DMS114 treated with DMSO at 0.1 percent for 48 hours (cell line): ENCODE results near the gene WSCD2.

Source experiments
- DNase-seq: peaks from one replicate; lab custom pipeline; 2025; ENCODE audit not compliant: unreplicated experiment; lab: John Stamatoyannopoulos, UW

Gene WSCD2

DNA sequence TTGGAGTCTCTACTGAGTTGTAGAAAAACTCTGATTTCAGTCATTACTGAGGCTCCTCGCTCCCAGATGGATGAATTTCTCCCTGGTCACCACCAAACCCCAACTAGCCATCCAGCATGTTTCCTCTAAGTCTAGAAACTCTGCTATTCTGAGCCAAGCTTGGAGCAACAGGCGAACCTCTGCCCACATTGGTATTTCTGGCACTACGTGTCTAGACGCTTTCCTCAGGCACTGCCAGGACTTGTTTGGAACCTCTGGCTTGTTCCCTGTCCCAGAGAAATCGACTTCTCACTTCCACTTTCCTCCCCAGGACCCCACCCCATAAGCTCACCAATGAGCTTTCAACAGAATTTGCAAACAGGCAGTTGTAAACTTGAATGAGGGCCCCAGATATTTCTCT is 27.6 kb downstream of the WSCD2 start:
- no peak for DNase-seq

DNA sequence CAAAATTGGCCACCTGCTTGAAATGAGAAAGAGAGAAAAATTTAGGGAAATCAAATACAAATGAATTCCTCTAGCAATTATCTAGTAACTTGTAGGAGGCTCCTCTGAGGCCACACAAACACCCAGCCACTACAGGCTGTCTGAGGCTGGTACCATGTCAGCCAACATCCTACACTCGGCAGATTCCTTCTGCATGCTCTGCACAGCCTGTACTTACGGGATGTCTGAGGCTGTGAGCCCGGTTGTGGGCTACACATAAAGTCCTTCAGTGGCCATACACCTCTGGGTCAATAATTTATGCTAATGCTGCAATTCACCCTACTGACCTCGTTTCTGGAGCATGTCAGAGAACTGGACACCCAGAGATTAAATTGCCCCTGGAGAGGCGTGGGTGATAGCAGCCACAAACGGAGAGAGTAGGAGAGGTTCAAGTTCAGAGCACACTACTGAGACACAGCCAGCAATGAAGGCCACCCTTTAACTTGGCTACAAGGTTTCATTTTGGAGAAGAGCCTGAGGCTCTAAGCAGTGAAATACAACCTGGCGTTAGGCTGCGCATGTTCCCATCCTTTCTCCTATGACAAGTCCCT is 28.9 kb downstream of the WSCD2 start:
- DNase-seq, result no peak

DNA sequence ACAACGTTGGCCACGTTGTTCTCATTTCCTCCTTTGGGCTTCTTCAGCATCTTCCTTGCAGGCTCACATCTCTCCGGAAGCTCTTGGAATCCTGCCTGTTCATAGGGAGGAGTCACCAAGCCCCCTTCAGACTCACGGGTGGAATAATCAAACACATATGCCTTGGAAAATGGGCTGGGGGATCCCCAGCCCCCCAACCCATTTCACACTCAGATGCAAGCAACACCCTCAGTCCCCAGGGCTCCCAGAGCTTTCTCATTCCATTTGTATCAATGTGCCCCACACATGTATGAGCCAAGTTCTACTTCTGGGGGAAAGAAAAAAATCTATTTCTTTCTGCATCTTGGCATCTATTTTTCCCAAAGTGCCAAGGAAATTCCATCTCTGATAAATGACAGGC is 33.1 kb downstream of the WSCD2 start:
- no peak for DNase-seq

- no peak for DNase-seq
Measured at GRCh38 chr12:108166505-108166904, 37.4 kb downstream of the WSCD2 start.

DNA sequence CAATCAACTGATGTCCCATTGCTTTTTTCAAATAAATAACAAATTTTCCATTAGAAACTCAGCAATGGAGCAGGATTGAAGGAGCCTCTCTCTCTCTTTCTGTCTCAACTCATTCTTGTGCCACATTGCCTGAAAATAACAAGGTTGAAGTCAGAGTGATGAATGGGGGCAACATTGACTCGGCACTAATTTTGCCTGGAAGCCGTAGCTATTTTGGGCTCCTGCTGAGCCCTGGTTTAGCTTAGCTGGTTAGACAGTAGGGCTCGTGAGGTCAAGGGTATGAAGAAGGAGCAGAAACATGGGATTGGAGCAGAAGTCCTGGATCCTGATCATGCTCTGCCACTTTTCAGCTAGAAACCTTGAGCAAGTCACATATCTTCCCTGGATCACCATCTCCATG is 38.9 kb downstream of the WSCD2 start:
- DNase-seq, result no peak

DNA sequence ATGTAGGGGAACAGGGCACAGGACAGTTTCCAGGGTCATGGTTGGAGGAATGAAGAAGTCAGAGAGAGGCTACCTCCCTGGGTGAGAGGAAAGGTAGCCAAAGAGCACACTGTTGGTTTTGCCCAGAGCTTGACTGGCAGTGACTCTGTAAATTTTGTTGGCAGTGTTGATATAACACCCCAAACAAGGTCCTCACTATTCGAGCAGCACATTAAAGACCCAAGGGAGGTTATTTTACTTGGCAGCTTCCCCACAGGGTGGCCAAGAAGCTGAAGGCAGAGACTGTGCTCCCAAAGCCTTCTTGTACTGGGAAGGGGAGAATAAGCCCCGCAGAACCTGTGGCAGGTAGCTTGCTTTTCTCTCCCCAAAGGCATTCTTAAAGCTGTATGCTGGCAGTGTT is 40.6 kb downstream of the WSCD2 start:
- DNase-seq, result no peak

- no peak for DNase-seq
Measured at GRCh38 chr12:108170164-108170563, 41.1 kb downstream of the WSCD2 start.

GRCh38 chr12:108172033-108172432 is 42.9 kb downstream of the WSCD2 start:
- no peak for DNase-seq

DNA sequence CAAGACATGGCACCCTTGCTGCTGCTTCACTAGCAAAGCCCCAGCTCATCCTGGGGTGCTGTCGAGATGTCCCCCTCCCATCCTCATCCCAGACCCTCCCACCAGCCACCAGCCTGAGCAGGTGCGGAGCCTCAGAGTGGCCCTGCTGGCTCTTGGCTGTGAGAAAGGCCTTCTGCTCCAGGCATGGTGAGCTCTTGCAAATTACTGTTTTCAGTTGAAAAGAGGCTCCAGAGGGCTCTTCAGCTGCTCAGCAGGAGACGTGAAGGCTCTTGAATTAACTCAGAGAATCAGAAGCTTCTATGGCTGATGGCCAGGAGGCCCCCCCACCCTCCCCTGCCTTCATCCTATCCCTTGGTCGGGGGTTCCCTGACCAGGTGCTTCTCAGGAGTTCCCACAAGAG is 44.1 kb downstream of the WSCD2 start:
- no peak for DNase-seq

GRCh38 chr12:108173892-108174291 is 44.8 kb downstream of the WSCD2 start:
- DNase-seq, result no peak

DNA sequence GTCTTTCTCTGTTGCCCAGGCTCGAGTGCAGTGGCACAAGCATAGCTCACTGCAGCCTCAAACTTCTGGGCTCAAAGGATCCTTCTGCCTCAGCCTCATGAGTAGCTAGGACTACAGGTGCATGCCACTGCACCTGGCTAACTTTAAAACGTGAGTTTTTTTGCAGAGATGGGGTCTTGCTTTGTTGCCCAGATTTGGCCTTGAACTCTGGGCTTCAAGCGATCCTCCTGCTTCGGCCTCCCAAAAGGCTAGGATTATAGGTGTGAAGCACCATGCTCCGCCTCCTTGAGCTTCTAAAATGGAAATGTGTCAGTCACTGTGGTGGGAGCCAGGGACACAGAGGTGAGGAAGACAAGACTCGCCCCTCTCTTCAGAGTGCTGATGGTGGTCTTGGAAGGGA is 45.6 kb downstream of the WSCD2 start:
- DNase-seq, result no peak

GRCh38 chr12:108175310-108175709 is 46.2 kb downstream of the WSCD2 start:
- no peak for DNase-seq

DNA sequence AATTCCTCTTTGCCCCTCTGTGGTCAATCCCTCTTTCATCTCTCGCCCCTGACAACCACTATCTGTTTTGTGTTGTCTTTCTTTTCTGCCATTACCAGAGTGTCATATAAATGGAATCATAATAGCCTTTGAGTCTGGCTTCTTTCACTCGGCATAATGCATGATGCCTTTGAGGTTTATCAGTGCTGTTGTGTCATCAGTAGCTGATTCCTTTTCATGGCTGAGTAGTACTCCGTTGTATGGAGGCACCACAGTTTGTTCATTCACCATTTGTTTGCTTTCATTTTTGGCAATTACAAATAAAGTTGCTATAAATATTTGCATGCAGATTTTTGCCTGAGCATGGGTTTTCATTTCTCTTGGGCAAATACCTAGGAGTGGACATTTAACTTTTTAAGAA is 47.2 kb downstream of the WSCD2 start:
- DNase-seq, result no peak

DNA sequence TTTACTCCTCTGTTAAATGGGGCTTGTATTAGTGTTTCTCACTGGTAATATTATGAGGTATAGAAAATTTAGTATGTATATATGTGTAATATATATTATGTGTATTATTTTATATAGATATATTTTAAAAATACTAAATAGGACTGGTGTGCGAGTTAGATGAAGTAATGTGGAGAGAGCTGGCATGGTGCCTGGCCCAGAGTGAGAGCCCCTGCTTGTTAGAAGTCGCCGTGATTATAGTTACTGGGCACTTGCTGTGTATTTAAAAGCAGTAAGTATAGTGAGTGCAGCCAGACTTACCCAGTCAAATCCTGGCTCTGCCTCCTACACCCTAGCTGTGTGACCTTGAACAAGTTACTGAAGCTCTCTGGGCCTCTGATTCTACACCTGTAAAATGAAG is 48.0 kb downstream of the WSCD2 start:
- DNase-seq, result no peak

- DNase-seq, result no peak
Measured at GRCh38 chr12:108179305-108179704, 50.2 kb downstream of the WSCD2 start.

DNA sequence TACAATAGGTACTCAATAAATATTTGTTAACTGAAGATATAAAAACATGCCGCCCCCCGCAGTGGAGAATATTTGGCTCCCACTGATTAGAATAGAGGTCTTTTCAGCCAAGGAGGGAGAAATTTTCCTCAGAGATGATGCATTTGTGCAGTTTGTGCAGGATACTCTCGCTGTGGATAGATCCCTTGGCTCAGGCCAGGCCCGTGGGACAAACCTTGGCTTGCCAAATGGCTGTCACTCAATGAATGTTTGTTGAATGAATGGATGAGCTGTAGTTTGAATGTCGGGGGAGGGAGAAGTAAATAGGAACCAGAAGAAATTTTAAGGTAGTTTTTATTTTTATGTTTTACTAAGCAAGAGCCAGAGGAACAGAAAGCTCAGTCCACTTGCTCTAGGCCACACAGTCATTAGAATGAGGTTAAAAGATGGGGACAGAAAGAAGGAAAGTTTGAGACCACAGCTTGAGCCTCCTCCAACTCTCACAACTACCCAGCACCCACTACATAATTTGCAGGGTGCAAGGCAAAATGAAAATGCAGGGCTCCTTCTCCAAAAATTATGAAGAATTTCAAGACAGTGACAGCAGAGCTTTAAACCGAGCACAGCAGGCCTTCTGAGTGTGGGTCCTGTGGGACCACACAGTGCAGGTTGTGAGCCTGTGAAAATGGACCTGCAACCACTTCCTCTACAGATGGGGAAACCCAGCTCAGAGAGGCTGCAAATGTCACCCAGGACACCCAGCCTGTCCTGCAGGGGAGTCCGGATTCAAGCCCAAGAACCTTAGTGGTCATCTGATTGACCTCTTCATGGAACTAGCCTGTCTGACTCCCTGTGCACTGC is 51.4 kb downstream of the WSCD2 start:
- DNase-seq, result no peak

GRCh38 chr12:108181095-108181454 is 52.0 kb downstream of the WSCD2 start:
- no peak for DNase-seq

DNA sequence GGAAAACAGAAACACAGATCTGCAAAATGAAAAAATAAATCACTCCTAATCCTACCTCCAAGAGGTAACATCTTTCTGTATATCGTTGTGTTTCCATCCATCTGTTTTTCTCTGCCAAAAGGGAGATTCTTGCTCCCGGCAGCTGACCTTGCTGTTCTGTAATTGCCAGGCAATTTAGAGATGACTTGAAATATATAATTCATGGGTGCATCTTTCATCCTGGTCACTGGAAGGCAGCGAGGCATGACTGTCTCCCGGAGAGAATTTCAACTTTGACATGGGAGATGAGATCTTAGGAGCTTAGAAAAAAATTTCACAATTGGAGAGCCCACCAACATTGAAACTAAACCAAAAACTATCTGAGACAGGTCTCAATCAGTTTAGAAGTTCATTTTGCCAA is 53.0 kb downstream of the WSCD2 start:
- DNase-seq, result no peak

- no peak for DNase-seq
Measured at GRCh38 chr12:108185002-108185401, 55.9 kb downstream of the WSCD2 start.

DNA sequence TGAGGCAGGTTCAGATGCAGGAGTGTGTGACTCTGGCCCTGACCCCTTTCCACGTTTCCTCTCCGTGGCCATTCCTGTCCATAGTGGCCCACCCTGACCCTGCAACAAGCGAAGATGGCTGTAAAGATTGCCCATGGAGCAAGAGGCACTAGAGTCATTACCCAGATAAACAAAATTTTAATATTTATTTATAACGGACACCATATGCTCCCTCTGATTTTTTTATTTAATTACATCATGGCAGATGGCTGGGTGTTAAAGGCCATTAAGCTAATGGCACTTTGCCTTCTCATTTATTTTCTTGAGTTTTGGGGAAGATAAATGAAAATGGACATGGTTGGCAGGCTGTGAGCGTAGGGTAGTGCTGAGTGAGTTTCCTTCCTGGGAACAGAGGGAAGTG is 58.7 kb downstream of the WSCD2 start:
- DNase-seq, result no peak

GRCh38 chr12:108190529-108190928 is 61.4 kb downstream of the WSCD2 start:
- no peak for DNase-seq

DNA sequence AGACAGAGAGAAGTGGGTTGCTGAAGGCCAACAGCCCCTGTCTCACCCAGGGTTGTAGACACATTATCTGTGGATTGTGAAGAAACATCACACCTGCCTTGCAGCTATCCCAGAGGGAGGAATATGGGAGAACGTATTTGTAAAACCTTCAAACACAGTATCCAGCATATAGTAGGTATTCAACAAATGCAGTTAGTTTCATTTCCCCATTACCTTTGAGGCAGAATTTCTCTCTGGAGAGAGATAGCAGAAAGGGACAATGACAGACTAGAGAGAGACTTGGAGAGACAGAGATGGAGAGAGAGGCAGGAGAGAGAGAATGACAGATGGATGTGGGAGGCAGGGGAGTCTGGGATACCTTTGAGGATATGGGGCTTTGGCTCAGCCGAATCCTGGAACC is 62.0 kb downstream of the WSCD2 start:
- no peak for DNase-seq

GRCh38 chr12:108191938-108192337 is 62.9 kb downstream of the WSCD2 start:
- DNase-seq, result no peak
